Iris pigment epithelial cell (primary cell): ENCODE measurements around the gene SPINK5.
A peak's percentile ranks its signal among the peaks of the same experiment; 100 is the strongest.

Experiments used
- DNase-seq: peaks from one replicate; pipeline ENCODE4 v3.0.0-alpha.2; 2011; ENCODE audit warnings: low read depth

Gene SPINK5

GRCh38 chr5:148091991-148092964 lies 28.5 kb downstream of the SPINK5 start:
- no peak for DNase-seq

DNA sequence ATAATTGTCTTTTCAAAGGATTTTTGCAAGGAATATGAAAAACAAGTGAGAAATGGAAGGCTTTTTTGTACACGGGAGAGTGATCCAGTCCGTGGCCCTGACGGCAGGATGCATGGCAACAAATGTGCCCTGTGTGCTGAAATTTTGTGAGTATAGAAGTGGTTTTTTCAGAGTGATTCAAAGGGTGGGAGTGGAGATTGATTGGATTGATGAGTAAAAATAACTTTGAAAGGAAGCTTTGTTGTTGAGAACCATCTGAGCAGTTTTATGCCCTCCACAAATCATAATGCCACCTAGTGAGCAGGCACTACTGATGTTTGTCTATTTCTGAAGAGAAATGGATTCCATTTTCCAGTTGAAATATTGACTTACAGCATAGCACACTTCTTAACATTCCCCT lies 30.6 kb downstream of the SPINK5 start:
- DNase-seq: no peak

DNA sequence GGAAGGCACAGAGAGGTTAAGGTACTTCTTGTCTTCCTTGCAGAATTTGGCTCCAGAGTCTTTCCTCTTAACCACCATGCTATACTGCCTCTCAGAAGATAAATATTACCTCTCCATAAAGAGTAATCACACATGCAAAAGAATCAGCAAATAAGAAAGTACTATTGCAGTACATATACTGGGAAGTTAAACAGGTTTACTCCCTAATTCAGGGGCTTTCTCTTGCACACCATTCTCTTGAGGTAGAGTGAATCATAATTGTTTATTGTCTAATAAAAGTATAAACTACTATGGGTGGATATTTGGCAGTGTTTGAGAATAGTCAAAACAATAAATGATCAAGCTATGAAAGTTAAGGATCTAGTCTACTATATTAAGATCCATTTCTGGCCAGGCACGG lies 40.4 kb downstream of the SPINK5 start:
- no peak for DNase-seq

GRCh38 chr5:148107608-148108007 lies 43.8 kb downstream of the SPINK5 start:
- no peak for DNase-seq

DNA sequence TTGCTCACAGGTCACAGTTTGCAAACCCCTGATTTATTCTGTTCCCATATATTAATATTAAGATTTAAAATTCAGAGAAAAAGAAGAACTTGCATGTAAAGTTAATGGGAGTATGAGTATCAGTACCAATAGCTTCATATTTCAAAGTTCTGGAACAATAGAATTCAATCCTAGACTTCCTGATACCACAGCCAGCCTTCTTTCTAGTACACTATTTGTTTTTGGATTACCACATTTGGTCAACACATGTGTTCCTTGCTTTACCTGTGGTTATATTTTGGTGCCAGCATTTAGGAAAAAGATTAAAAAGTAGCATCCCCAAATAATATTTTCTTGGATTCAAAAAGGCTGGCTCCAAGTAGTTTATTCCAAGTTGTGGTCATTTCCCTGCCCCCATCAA lies 49.5 kb downstream of the SPINK5 start:
- DNase-seq: no peak

GRCh38 chr5:148120317-148120716 lies 56.5 kb downstream of the SPINK5 start:
- DNase-seq: no peak

- DNase-seq: peak; percentile 34
Measured at GRCh38 chr5:148125641-148126040, 61.9 kb downstream of the SPINK5 start.

DNA sequence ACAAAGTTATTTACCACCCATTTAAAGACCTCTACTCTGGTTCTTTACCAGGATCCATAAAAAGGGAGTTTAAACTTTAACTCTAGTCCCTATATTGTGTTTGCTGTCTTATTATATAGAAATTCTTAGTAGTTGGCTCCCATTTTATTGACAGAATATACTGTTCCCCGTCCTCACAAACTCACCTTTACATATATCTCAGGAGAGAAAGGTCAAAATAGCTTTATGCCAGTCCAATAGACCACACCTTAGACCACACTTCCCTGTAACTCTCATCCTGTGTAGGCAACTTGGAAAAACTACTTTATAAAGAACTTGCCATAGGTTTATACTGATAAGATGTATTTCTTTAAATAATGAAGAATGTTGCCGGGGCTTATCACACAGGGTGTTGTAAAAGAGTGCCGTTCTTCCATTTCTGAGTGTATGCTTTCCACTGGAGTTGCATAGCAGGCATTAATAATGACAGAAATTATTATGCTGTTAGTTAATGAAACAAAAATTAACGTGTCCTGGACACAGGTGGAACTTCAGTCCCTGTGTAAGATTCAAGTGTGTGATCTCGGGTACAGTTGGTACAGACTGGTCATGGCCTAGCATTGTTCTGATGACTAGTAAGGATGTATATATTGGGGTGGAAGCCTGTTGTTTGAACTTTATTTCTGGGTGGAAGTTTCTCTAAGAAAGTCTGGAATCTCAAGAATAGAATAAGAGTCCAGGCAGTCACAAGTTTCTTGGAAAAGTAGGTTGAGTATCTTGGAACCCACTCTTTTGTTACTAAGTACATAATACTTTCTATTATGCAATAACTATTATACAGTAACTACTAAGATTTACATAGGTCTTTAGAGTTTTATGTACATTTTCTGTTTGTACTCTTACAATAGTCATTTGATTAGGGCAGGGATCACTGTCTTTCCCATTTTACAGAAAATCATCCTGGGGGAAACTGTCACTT lies 71.6 kb downstream of the SPINK5 start:
- no peak for DNase-seq

DNA sequence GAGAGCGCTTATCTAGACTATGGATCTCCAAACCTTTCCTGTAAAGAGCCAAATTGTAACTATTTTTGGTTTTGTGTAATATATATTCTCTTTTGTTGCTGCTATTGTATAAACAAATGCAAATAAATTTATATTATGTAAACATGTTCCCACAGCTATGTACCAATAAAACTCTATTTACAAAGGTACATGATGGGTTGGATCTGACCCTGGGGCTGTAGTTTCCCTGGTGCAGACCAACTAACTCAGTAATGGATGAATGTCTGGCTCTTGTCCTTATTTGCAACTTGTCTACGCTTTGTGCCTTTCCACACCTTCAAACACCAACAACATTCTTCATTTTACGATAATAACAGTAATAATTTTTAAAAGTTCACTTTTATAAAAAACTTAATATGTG lies 77.1 kb downstream of the SPINK5 start:
- DNase-seq: no peak

GRCh38 chr5:148141645-148142044 lies 77.9 kb downstream of the SPINK5 start:
- no peak for DNase-seq

DNA sequence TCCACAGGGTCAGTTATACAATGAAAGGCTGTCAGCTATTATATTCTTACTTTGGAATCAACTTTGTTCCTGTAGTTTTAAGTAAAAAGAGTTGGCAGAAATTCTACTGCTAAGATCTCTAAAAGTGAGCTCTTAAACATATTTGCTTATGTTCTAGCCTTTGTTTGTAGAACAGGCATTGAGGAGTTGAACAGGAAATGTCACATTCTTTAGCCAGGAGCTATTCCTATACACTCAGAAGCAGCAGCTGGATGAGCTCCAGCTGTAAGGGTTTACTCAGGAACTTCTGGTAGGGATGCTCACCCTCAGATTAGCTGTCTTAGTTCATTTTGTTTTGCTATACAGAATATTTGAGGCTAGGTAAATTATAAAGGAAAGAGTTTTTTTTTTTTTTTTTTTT lies 82.1 kb downstream of the SPINK5 start:
- DNase-seq: peak; percentile 59

DNA sequence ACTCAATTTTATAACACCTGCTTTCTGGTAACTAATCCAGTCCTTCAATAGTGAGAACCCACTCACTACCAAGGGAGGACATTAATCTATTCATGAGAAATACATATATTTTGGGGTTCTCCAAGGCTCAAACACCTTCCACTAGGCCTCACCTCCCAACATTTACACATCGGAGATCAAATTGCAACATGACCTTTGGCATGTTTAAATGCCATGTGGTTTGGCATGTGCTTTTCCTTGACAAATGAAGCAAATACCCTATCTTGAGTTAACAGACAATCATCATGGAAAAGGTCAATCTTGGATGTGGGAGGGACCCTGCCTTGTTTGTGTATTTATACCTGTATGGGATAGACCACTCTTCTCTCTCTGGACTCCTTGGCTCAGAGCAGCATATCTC lies 82.7 kb downstream of the SPINK5 start:
- DNase-seq: no peak

- DNase-seq: no peak
Measured at GRCh38 chr5:148147415-148147814, 83.6 kb downstream of the SPINK5 start.

GRCh38 chr5:148151872-148152271 lies 88.1 kb downstream of the SPINK5 start:
- no peak for DNase-seq

GRCh38 chr5:148152781-148153180 lies 89.0 kb downstream of the SPINK5 start:
- no peak for DNase-seq

DNA sequence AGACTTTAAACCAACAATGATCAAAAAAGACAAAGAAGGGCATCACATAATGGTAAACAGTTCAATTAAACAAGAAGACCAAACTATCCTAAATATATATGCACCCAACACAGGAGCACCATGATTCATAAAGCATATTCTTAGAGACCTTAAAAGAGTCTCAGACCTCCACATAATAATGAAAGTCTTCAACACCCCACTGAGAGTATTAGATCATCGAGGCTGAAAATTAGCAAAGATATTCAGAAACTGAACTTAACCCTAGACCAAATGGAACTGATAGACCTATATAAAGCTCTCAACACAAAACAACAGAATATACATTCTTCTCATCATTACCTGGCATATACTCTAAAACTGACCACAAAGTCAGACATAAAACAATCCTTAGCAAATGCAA lies 92.8 kb downstream of the SPINK5 start:
- no peak for DNase-seq

GRCh38 chr5:148162038-148162437 lies 98.3 kb downstream of the SPINK5 start:
- DNase-seq: no peak

DNA sequence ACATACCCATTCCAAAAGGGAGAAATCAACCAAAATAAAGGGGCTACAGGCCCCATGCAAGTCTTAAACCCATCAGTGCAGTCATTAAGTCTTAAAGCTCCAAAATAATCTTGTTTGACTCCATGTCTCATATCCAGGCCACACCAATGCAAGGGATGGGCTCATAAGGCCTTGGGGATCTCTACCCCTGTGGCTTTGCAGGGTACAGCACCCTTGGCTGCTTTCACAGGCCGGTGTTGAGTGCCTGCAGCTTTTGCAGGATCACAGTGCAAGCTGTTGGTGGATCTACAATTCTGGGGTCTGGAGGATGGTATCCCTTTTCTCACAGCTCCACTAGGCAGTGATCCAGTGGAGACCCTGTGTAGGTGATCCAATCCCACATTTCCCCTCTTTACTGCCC lies 99.6 kb downstream of the SPINK5 start:
- no peak for DNase-seq

GRCh38 chr5:148166550-148167283 lies 102.9 kb downstream of the SPINK5 start:
- DNase-seq: no peak

DNA sequence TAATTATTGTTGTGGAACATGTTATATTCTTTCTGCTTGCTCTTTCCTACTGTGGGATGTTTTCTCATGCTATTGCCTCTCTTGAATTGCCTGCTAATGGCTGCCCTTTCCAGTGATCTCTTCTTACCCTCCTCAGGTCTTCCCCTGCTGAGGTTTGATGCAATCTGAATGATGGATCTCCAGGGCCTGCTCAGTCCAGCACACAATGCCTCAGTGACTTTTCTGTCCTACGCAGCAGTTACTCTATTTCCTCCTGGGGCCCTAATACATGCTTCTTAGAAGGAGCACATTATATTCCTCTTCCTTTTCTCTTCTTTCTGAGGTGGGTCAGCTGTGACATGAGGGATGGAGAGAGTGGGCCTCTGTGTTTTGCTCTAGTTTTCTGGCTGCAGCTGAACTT lies 104.5 kb downstream of the SPINK5 start, which contains the start of gene SPINK14:
TSS of gene SPINK14 (plus strand) at position 301 of the 400 bp plus-strand sequence. CDS start 1,187 bp downstream, outside the sequence.
- DNase-seq: no peak

- no peak for DNase-seq
Measured at GRCh38 chr5:148172377-148172776, 108.6 kb downstream of the SPINK5 start.

GRCh38 chr5:148176480-148176879 lies 112.7 kb downstream of the SPINK5 start:
- no peak for DNase-seq
